ENCODE measurements around the gene TOX2.

DNA sequence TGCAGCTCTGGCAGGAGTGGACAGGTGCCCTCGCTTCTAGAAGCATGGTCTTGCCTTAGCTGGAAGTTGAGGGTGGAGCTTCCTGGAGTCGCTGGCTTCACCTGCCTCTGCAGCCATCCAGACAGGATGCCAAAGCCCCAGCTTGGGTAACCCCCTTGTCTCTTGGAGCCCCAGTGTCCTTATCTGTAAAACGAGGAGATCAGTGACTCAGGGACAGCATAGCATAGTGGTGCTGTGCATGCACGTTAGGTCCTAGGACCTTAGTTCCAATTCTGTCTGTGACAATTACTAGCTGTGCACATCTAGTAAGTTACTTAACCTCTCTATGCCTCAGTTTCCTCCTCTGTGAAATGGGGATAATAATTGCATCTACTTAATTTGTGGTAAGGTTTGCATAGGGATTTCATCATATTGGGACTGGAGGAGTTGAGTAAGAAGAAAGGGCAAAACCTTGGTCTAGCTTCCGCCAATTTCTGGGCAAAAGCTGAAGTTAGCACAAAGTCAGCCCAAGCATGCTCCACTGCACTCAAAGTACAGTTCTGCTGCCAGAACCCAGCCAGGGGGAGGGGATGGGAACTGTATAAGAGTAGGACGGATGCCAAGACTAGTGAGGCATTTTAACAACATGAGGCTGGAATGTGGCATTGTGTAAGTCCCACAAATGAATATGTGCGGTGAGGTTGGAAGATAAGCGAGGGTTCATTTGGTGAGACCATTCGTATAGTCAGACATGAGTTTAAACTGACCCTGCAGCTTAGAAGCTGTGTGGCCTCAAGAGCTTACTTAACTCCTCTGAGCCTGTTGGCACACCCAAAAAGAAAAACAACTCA, 24.5 kb downstream of the TOX2 start:
- no peak for TF ChIP-seq CTCF (IDR thresholded peaks at IDR 0.05)
- no peak for TF ChIP-seq POLR2A (IDR thresholded peaks at IDR 0.05)
- TF ChIP-seq EP300 (IDR thresholded peaks at IDR 0.05), result no peak

Measured in ovary (tissue), 3 donors.